Astrocyte (in vitro differentiated cells and primary cell): Measurements from ENCODE around the gene RASL12. TPM values are rescaled to one million over a fixed set of nuclear protein-coding genes. Genes with fewer than 3 reads are reported as not detected.

Experiments
- DNase-seq: peaks from one replicate; pipeline ENCODE4 v3.0.0-alpha.2; 2010; ENCODE audit warnings: low read depth
- FAIRE-seq: peaks from 2 replicates; lab custom pipeline; 2011; peaks lifted over from hg19 to GRCh38; lab: Jason Lieb, UNC
- H2AFZ ChIP-seq: 2 replicates; pipeline ENCODE4 v1.6.0; 2012; ENCODE audit warnings: low read depth, low read length, inconsistent platforms
- H3K27ac ChIP-seq: 2 replicates; pipeline ENCODE4 v1.5.1; 2011; ENCODE audit warnings: low read depth, low read length, inconsistent platforms
- H3K27me3 ChIP-seq: 2 replicates; pipeline ENCODE4 v1.6.0; 2011; ENCODE audit warnings: low read length, inconsistent platforms; ENCODE audit not compliant: insufficient read depth
- H3K36me3 ChIP-seq: 2 replicates; pipeline ENCODE4 v1.5.1; 2011; ENCODE audit warnings: low read length, inconsistent platforms; ENCODE audit not compliant: insufficient read depth
- H3K4me1 ChIP-seq: 2 replicates; pipeline ENCODE4 v1.5.1; 2011; ENCODE audit warnings: low read length, inconsistent platforms; ENCODE audit not compliant: insufficient read depth
- H3K4me2 ChIP-seq: 2 replicates; pipeline ENCODE4 v1.6.0; 2012; ENCODE audit warnings: low read length, inconsistent platforms
- H3K4me3 ChIP-seq: 2 replicates; pipeline ENCODE4 v1.5.1; 2011; ENCODE audit warnings: low read depth, mild to moderate bottlenecking, low read length, inconsistent platforms; ENCODE audit not compliant: insufficient read depth
- H3K79me2 ChIP-seq: 2 replicates; pipeline ENCODE4 v1.6.0; 2012; ENCODE audit warnings: mild to moderate bottlenecking, low read length, inconsistent platforms; ENCODE audit not compliant: insufficient read depth
- H3K9ac ChIP-seq: 2 replicates; pipeline ENCODE4 v1.6.0; 2012; ENCODE audit warnings: mild to moderate bottlenecking, low read length, inconsistent platforms
- H3K9me3 ChIP-seq: 2 replicates; pipeline ENCODE4 v1.5.1; 2012; ENCODE audit warnings: low read depth, mild to moderate bottlenecking, low read length, inconsistent platforms; ENCODE audit not compliant: insufficient read depth
- H4K20me1 ChIP-seq: 2 replicates; pipeline ENCODE4 v1.6.0; 2012; ENCODE audit warnings: low read length, inconsistent platforms; ENCODE audit not compliant: insufficient read depth
- H3K27ac Mint-ChIP-seq: one replicate; pipeline ENCODE4 v1.8.0; 2021; ENCODE audit warnings: mild to moderate bottlenecking, mixed read lengths; ENCODE audit not compliant: unreplicated experiment
- H3K27me3 Mint-ChIP-seq: one replicate; pipeline ENCODE4 v1.8.0; 2021; ENCODE audit warnings: low read depth, mixed read lengths; ENCODE audit not compliant: unreplicated experiment
- H3K36me3 Mint-ChIP-seq: one replicate; pipeline ENCODE4 v1.8.0; 2021; ENCODE audit warnings: low read depth, mixed read lengths; ENCODE audit not compliant: unreplicated experiment
- H3K4me1 Mint-ChIP-seq: one replicate; pipeline ENCODE4 v1.8.0; 2021; ENCODE audit warnings: low read depth, mixed read lengths; ENCODE audit not compliant: unreplicated experiment
- H3K4me3 Mint-ChIP-seq: one replicate; pipeline ENCODE4 v1.8.0; 2021; ENCODE audit warnings: mild to moderate bottlenecking, moderate library complexity, mixed read lengths; ENCODE audit not compliant: unreplicated experiment
- H3K9me3 Mint-ChIP-seq: one replicate; pipeline ENCODE4 v1.8.0; 2021; ENCODE audit warnings: mild to moderate bottlenecking, mixed read lengths; ENCODE audit not compliant: unreplicated experiment
- CTCF ChIP-seq: IDR thresholded peaks from 2 replicates; pipeline ENCODE4 v1.5.1; 2011; ENCODE audit warnings: low read depth, mild to moderate bottlenecking, inconsistent platforms, low read length, moderate library complexity; ENCODE audit not compliant: insufficient read depth
- EZH2 ChIP-seq: IDR thresholded peaks from 2 replicates; pipeline ENCODE4 v1.6.1; 2012; ENCODE audit warnings: mild to moderate bottlenecking, low read length, inconsistent platforms; ENCODE audit not compliant: insufficient read depth
- total RNA-seq: library from RNA; stranded (reverse); gene quantifications from 2 replicates; pipeline ENCODE4 v1.2.1, GENCODE V29; 2021

Gene RASL12
- total RNA-seq, 1 donor from 2014 or later, result 0.32 TPM

- H3K4me3 ChIP-seq, result no peak overlapping the region
- H4K20me1 ChIP-seq, result no peaks in the 10 kb centered on the region
- peaks cover 28% of the 10 kb centered on the region for H3K4me1 ChIP-seq
Measured at GRCh38 chr15:65072617-65073016, 4.8 kb upstream of the RASL12 start.

GRCh38 chr15:65072027-65072426 lies 4.2 kb upstream of the RASL12 start:
- H3K9ac ChIP-seq, result no peak overlapping the region
- Mint-ChIP-seq H3K27me3 (peaks cover 42% of the 10 kb centered on the region), H3K9me3 (peaks cover 10% of the 10 kb centered on the region), H3K4me3 (no peak overlapping the region), H3K4me1 (peaks cover 9% of the 10 kb centered on the region), H3K36me3 (peaks cover 2% of the 10 kb centered on the region), H3K27ac (no peak overlapping the region)
- no peaks in the 10 kb centered on the region for H3K36me3 ChIP-seq
- H4K20me1 ChIP-seq, result no peaks in the 10 kb centered on the region
- no peak overlapping the region for H3K4me3 ChIP-seq
- H3K9me3 ChIP-seq, result no peaks in the 10 kb centered on the region
- H3K79me2 ChIP-seq, result no peaks in the 10 kb centered on the region
- no peak overlapping the region for H2AFZ ChIP-seq
- TF ChIP-seq CTCF, result no peak
- no peak for TF ChIP-seq EZH2
- H3K27ac ChIP-seq, result no peak overlapping the region
- no peak overlapping the region for H3K4me2 ChIP-seq
- H3K27me3 ChIP-seq, result peaks cover 10% of the 10 kb centered on the region
- FAIRE-seq (no peak), DNase-seq (no peak)
- H3K4me1 ChIP-seq, result peaks cover 28% of the 10 kb centered on the region

More at GRCh38 chr15:65072617-65073016, 4.8 kb upstream of the RASL12 start:
- DNase-seq, result no peak
- Mint-ChIP-seq H3K4me1 (peaks cover 9% of the 10 kb centered on the region), H3K27me3 (peaks cover 40% of the 10 kb centered on the region), H3K9me3 (peaks cover 10% of the 10 kb centered on the region), H3K36me3 (peaks cover 2% of the 10 kb centered on the region), H3K27ac (no peak overlapping the region), H3K4me3 (no peak overlapping the region)
- H3K36me3 ChIP-seq, result no peaks in the 10 kb centered on the region
- no peaks in the 10 kb centered on the region for H3K79me2 ChIP-seq
- H3K27ac ChIP-seq, result no peak overlapping the region
- TF ChIP-seq CTCF (no peak), EZH2 (no peak)
- FAIRE-seq, result no peak
- no peak overlapping the region for H2AFZ ChIP-seq
- H3K4me2 ChIP-seq, result no peak overlapping the region
- peaks cover 10% of the 10 kb centered on the region for H3K27me3 ChIP-seq
- H3K9me3 ChIP-seq, result no peaks in the 10 kb centered on the region
- H3K9ac ChIP-seq, result no peak overlapping the region

DNA sequence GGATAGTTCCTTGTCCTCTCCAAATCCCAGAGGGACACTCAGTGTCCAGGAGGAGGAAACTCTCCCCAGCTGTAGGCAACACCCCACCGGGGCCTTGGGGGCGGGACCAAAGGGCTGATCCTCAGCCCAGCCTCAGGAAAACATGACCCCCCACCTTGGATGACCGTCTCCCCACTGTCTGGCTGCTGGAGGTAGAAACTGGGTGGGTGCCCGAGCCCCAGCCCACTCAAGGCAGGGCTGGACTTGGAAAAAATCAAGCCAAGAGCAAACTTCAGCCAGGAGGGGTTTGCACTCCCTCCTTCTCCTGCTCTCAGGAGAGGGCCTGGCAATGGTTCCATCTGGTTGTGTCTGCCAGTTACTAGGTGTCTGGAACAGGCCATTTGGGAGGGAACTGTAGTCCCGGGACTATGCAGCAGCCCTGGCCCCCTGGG lies 3.6 kb upstream of the RASL12 start:
- Histone ChIP-seq H3K36me3 (no peaks in the 10 kb centered on the region), H3K4me2 (no peak overlapping the region), H3K79me2 (no peaks in the 10 kb centered on the region), H3K9ac (no peak overlapping the region), H3K4me3 (no peak overlapping the region), H2AFZ (no peak overlapping the region), H4K20me1 (no peaks in the 10 kb centered on the region), H3K9me3 (no peaks in the 10 kb centered on the region), H3K27ac (no peak overlapping the region), H3K27me3 (peaks cover 13% of the 10 kb centered on the region), H3K4me1 (peaks cover 28% of the 10 kb centered on the region)
- DNase-seq (no peak), FAIRE-seq (no peak)
- no peak overlapping the region for H3K27ac Mint-ChIP-seq
- peaks cover 44% of the 10 kb centered on the region for H3K27me3 Mint-ChIP-seq
- H3K4me3 Mint-ChIP-seq, result no peak overlapping the region
- TF ChIP-seq EZH2 (no peak), CTCF (no peak)
- peaks cover 10% of the 10 kb centered on the region for H3K4me1 Mint-ChIP-seq
- H3K36me3 Mint-ChIP-seq, result peaks cover 2% of the 10 kb centered on the region
- H3K9me3 Mint-ChIP-seq, result peaks cover 10% of the 10 kb centered on the region
